Thyroid gland (tissue), 4 donors: ENCODE data around the gene FAM222B. TPM values are rescaled to one million over a fixed set of nuclear protein-coding genes. Genes with fewer than 3 reads are reported as not detected.

Experiments
- DNase-seq, 2 donors: peaks; one replicate each; pipeline ENCODE4 v3.0.0-alpha.2; 2019
- H3K27ac ChIP-seq, 3 donors: fragments of 200-600 bp; sonication (generic); 1 replicate in 2 of 3; 2 replicates in 1 of 3; pipeline ENCODE4 v1.5.1; 2016 to 2019; ENCODE audit warnings: mild to moderate bottlenecking in 1 of 3, moderate library complexity in 1 of 3
- H3K27me3 ChIP-seq: fragments of 200-600 bp; sonication (generic); one replicate; pipeline ENCODE4 v1.5.1; 2019
- H3K36me3 ChIP-seq, 2 donors: fragments of 200-600 bp; sonication (generic); one replicate each; pipeline ENCODE4 v1.5.1; 2016 to 2019
- H3K4me1 ChIP-seq, 2 donors: fragments of 200-600 bp; sonication (generic); one replicate each; pipeline ENCODE4 v1.5.1; 2017 to 2019
- H3K4me3 ChIP-seq, 3 donors: fragments of 200-600 bp; sonication (generic); replicated peaks in 1 of 3; 1 replicate in 2 of 3; 2 replicates in 1 of 3; pipeline ENCODE4 v1.5.1; 2016; ENCODE audit warnings: mild to moderate bottlenecking in 1 of 3
- H3K9me3 ChIP-seq: fragments of 200-600 bp; sonication (generic); one replicate; pipeline ENCODE4 v1.5.1; 2017
- POLR2A ChIP-seq, 2 donors: fragments of 450-650 bp; IDR thresholded peaks; one replicate each; pipeline ENCODE4 v1.6.1; 2017; ENCODE audit warnings: antibody characterized with exemption in 2 of 2, mild to moderate bottlenecking in 2 of 2, moderate library complexity in 1 of 2
- WGBS, 2 donors: methylation state at CpG; one replicate each; pipeline ENCODE4 v1.1.5; 2017; 5-methylcytosine and 5-hydroxymethylcytosine counted together
- intact Hi-C: fragments of 100-400 bp; cut with DNase I; formaldehyde crosslinking; loops from one replicate; pipeline ENCODE4 v1.15.1; 2023
- total RNA-seq, 4 donors: library from RNA; depleted of rRNA; stranded (reverse); fragments of >200 nt; gene quantifications; one replicate each; pipeline ENCODE4 v1.2.3, GENCODE V29; 2016
- TF ChIP-seq, protein P1 (sequence below), 6 experiments: fragments of 200-600 bp in 3 of 6; fragments of 450-650 bp in 3 of 6; sonication (generic) in 3 of 6; IDR thresholded peaks; one replicate each; pipeline ENCODE4 v1.5.1; 2016 to 2019; ENCODE audit warnings: antibody characterized with exemption in 6 of 6, mild to moderate bottlenecking in 2 of 6, inconsistent platforms in 1 of 6, moderate library complexity in 1 of 6

The FAM222B gene
- total RNA-seq, 4 donors from 2014 or later = 14.1 to 22.6 (median 15.8) TPM

- TF ChIP-seq POLR2A (IDR thresholded peaks at IDR 0.05) = no peak
- TF ChIP-seq, protein P1, sequence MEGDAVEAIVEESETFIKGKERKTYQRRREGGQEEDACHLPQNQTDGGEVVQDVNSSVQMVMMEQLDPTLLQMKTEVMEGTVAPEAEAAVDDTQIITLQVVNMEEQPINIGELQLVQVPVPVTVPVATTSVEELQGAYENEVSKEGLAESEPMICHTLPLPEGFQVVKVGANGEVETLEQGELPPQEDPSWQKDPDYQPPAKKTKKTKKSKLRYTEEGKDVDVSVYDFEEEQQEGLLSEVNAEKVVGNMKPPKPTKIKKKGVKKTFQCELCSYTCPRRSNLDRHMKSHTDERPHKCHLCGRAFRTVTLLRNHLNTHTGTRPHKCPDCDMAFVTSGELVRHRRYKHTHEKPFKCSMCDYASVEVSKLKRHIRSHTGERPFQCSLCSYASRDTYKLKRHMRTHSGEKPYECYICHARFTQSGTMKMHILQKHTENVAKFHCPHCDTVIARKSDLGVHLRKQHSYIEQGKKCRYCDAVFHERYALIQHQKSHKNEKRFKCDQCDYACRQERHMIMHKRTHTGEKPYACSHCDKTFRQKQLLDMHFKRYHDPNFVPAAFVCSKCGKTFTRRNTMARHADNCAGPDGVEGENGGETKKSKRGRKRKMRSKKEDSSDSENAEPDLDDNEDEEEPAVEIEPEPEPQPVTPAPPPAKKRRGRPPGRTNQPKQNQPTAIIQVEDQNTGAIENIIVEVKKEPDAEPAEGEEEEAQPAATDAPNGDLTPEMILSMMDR (IDR thresholded peaks at IDR 0.05) = no peak
- Histone ChIP-seq H3K9me3 (no peaks in the 10 kb centered on the region), H3K36me3 (peaks cover 17 to 18% of the 10 kb centered on the region in 2 donors), H3K4me3 (no peak overlapping the region), H3K27me3 (no peaks in the 10 kb centered on the region), H3K4me1 (peaks cover 3 to 9% of the 10 kb centered on the region in 2 donors), H3K27ac (no peak overlapping the region)
- intact Hi-C loops = loop anchor here (10.0 kb wide), 1 partner anchor 93 kb away; no protein-coding TSS in a partner anchor
- DNase-seq = no peak
- 93 to 100% methylated on average over 3 of the region's 3 CpGs for WGBS, 2 donors
Measured at GRCh38 chr17:28857905-28858800, 15.6 kb upstream of the FAM222B start.

DNA sequence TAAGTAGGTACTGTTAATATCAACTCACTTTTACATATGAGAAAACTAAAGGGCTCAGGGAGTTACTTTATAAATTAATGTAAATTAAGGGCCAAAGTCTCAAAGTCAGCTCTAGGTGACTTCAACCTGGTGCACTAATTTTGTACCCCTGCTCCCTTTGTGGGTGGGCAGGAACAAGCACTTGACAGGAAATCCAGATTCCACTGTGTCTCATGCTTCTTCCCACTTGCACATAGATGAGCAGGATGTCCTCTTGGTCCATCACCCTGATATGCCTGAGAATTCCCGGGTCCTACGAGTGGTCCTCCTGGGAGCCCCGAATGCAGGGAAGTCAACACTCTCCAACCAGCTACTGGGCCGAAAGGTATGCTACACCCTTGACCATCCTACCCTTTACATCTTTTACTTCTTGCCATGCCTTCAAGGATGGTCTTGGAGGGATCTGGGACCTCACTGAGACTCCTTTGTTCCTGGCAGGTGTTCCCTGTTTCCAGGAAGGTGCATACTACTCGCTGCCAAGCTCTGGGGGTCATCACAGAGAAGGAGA is 13.5 kb upstream of the FAM222B start:
- no peak for DNase-seq
- H3K9me3 ChIP-seq = no peaks in the 10 kb centered on the region
- intact Hi-C loops = loop anchor here (10.0 kb wide), 1 partner anchor 91 kb away; no protein-coding TSS in a partner anchor
- H3K4me3 ChIP-seq = no peak overlapping the region
- WGBS, 2 donors = 89 to 91% methylated on average over 5 of the region's 5 CpGs
- peaks cover 17 to 18% of the 10 kb centered on the region in 2 donors for H3K36me3 ChIP-seq
- peaks cover 3 to 9% of the 10 kb centered on the region in 2 donors for H3K4me1 ChIP-seq
- no peak overlapping the region for H3K27ac ChIP-seq
- no peaks in the 10 kb centered on the region for H3K27me3 ChIP-seq
- TF ChIP-seq POLR2A (IDR thresholded peaks at IDR 0.05) = no peak
- TF ChIP-seq, protein P1 (IDR thresholded peaks at IDR 0.05) = no peak

- Histone ChIP-seq H3K9me3 (no peaks in the 10 kb centered on the region), H3K4me3 (peak overlapping the region; percentile 37 to 84 (median 49)), H3K27me3 (no peaks in the 10 kb centered on the region), H3K4me1 (peaks cover 3 to 9% of the 10 kb centered on the region in 2 donors), H3K27ac (peak overlapping the region in 1 of 3 donors; percentile 74), H3K36me3 (peaks cover 13 to 14% of the 10 kb centered on the region in 2 donors)
- no peak for DNase-seq
- TF ChIP-seq POLR2A (IDR thresholded peaks at IDR 0.05) = no peak
- TF ChIP-seq, protein P1 (IDR thresholded peaks at IDR 0.05) = no peak
- intact Hi-C loops = loop anchor here (10.0 kb wide), 1 partner anchor 91 kb away; no protein-coding TSS in a partner anchor
- WGBS, 2 donors = 17 to 23% methylated on average over 5 of the region's 5 CpGs
Measured at GRCh38 chr17:28855336-28855679, 12.7 kb upstream of the FAM222B start.

DNA sequence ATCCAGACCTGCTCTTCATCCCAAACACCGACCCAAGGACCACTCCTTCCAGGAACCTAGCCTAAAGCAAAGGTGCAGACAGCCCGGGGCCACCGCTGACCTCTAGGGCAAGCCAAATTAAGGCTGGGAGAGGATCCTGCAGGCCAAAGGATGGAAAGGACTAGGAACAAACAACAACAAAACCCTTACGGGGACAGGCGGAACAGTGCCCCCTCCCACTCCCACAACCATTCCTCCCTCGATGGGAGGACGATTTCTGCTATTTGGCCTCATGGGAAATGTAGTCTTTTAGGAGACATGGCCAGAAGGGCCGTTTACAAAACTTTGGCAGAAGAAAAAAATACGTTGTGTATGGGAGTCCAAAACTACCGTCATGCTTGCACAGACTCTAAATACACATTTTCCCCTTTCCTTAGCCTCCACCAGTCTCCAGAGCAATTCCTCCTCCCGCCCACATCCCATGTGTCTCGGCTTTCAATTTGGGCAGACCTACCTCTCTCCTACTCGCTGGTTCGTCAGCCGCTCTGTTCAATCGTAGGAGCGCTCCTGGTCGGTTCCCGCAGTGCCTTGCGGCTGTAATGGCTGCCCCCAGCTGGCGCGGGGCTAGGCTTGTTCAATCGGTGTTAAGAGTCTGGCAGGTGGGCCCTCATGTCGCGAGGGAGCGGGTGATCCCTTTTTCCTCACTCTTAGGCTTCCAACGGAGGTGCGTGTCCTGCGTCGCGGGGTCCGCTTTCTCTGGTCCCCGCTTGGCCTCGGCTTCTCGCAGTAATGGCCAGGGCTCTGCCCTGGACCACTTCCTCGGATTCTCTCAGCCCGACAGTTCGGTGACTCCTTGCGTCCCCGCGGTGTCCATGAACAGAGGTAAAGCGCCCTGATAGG is 12.1 kb upstream of the FAM222B start, which contains the start of gene ERAL1:
Gene ERAL1 (plus strand): TSS at position 560 of the 879 bp plus-strand sequence. CDS start 19 bp downstream, at position 579.
- Histone ChIP-seq H3K4me3 (peak within 1 kb of the TSS; percentile 37 to 84 (median 49)), H3K27me3 (no peaks in the 10 kb centered on the region), H3K27ac (peak within 1 kb of the TSS in 2 of 3 donors; percentile 36 to 74), H3K36me3 (peaks cover 10 to 13% of the 10 kb centered on the region in 2 donors), H3K4me1 (peaks cover 3 to 9% of the 10 kb centered on the region in 2 donors), H3K9me3 (no peaks in the 10 kb centered on the region)
- intact Hi-C loops = loop anchor here (5.0 to 10.0 kb wide), 2 partner anchors 37 to 90 kb away; no protein-coding TSS in a partner anchor
- WGBS, 2 donors = 2 to 3% methylated on average over 28 to 38 of the region's 42 CpGs
- DNase-seq = peak; percentile 83
- TF ChIP-seq, protein P1 (IDR thresholded peaks at IDR 0.05) = no peak
- TF ChIP-seq POLR2A (IDR thresholded peaks at IDR 0.05) = peak; percentile 11 to 60
